ENCODE data around the gene IQSEC3.
"Not testable (repeated sequence)": the region's sequence is repeated elsewhere in the genome, so short reads cannot be mapped to it uniquely, and the experiment has no call there.

The IQSEC3 gene

GRCh38 chr12:182381-182892, 115.9 kb downstream of the IQSEC3 start:
- no peaks in the 10 kb centered on the region for H3K79me2 ChIP-seq (ENCODE audit: insufficient read depth, low read depth)
- TF ChIP-seq CTCF (conservative IDR thresholded peaks at IDR 0.05; ENCODE audit: low read depth, low read length), result no peak
- H3K36me3 ChIP-seq (ENCODE audit: insufficient read depth), result no peaks in the 10 kb centered on the region
- no peak overlapping the region for H2AFZ ChIP-seq (ENCODE audit: low read depth)
- H3K9ac ChIP-seq, result no peak overlapping the region
- H3K4me3 ChIP-seq (IDR thresholded peaks at IDR 0.05; ENCODE audit: insufficient read depth, low read depth, low read length), result no peak overlapping the region
- H3K27me3 ChIP-seq (ENCODE audit: insufficient read depth, low read depth), result no peaks in the 10 kb centered on the region; the same call in 1 of the 2 replicates
- H3K27ac ChIP-seq, result no peak overlapping the region
- no peaks in the 10 kb centered on the region for H3K4me1 ChIP-seq (ENCODE audit: low read depth, poor library complexity, severe bottlenecking)
- no peak overlapping the region for H3K4me2 ChIP-seq
- no peaks in the 10 kb centered on the region for H4K20me1 ChIP-seq (ENCODE audit: insufficient read depth)

- no peaks in the 10 kb centered on the region for H4K20me1 ChIP-seq (ENCODE audit: insufficient read depth)
- H3K4me3 ChIP-seq (IDR thresholded peaks at IDR 0.05; ENCODE audit: insufficient read depth, low read depth, low read length), result no peak overlapping the region
- peaks cover 2% of the 10 kb centered on the region; the same call in 1 of the 2 replicates for H3K27me3 ChIP-seq (ENCODE audit: insufficient read depth, low read depth)
- H3K36me3 ChIP-seq (ENCODE audit: insufficient read depth), result no peaks in the 10 kb centered on the region
- TF ChIP-seq CTCF (conservative IDR thresholded peaks at IDR 0.05; ENCODE audit: low read depth, low read length), result no peak
- H3K4me1 ChIP-seq (ENCODE audit: low read depth, poor library complexity, severe bottlenecking), result no peaks in the 10 kb centered on the region
- H3K4me2 ChIP-seq, result no peak overlapping the region
- no peaks in the 10 kb centered on the region for H3K79me2 ChIP-seq (ENCODE audit: insufficient read depth, low read depth)
- no peak overlapping the region for H3K9ac ChIP-seq
- no peak overlapping the region for H2AFZ ChIP-seq (ENCODE audit: low read depth)
- H3K27ac ChIP-seq, result no peak overlapping the region
Observed at GRCh38 chr12:184811-185575, 118.4 kb downstream of the IQSEC3 start.

- Histone ChIP-seq H3K27ac (no peak overlapping the region), H3K4me2 (no peak overlapping the region), H3K79me2 (ENCODE audit: insufficient read depth, low read depth) (no peaks in the 10 kb centered on the region), H4K20me1 (ENCODE audit: insufficient read depth) (no peaks in the 10 kb centered on the region), H3K27me3 (ENCODE audit: insufficient read depth, low read depth) (peaks cover 5% of the 10 kb centered on the region; the same call in 1 of the 2 replicates), H2AFZ (ENCODE audit: low read depth) (no peak overlapping the region), H3K36me3 (ENCODE audit: insufficient read depth) (no peaks in the 10 kb centered on the region), H3K4me1 (ENCODE audit: low read depth, poor library complexity, severe bottlenecking) (no peaks in the 10 kb centered on the region), H3K4me3 (IDR thresholded peaks at IDR 0.05; ENCODE audit: insufficient read depth, low read depth, low read length) (no peak overlapping the region), H3K9ac (no peak overlapping the region)
- no peak for TF ChIP-seq CTCF (conservative IDR thresholded peaks at IDR 0.05; ENCODE audit: low read depth, low read length)
Observed at GRCh38 chr12:185576-185955, 119.0 kb downstream of the IQSEC3 start.

- TF ChIP-seq CTCF (conservative IDR thresholded peaks at IDR 0.05; ENCODE audit: low read depth, low read length), result no peak
- Histone ChIP-seq H3K9ac (no peak overlapping the region), H3K27me3 (ENCODE audit: insufficient read depth, low read depth) (peaks cover 5% of the 10 kb centered on the region; the same call in 1 of the 2 replicates), H3K4me2 (no peak overlapping the region), H2AFZ (ENCODE audit: low read depth) (no peak overlapping the region), H3K27ac (no peak overlapping the region), H4K20me1 (ENCODE audit: insufficient read depth) (no peaks in the 10 kb centered on the region), H3K36me3 (ENCODE audit: insufficient read depth) (no peaks in the 10 kb centered on the region), H3K4me3 (IDR thresholded peaks at IDR 0.05; ENCODE audit: insufficient read depth, low read depth, low read length) (no peak overlapping the region), H3K4me1 (ENCODE audit: low read depth, poor library complexity, severe bottlenecking) (no peaks in the 10 kb centered on the region), H3K79me2 (ENCODE audit: insufficient read depth, low read depth) (no peaks in the 10 kb centered on the region)
Observed at GRCh38 chr12:186006-186625, 119.5 kb downstream of the IQSEC3 start.

GRCh38 chr12:187986-188909, 121.7 kb downstream of the IQSEC3 start:
- not testable (repeated sequence) for H4K20me1 ChIP-seq (ENCODE audit: insufficient read depth); H3K4me3 ChIP-seq (IDR thresholded peaks at IDR 0.05; ENCODE audit: insufficient read depth, low read depth, low read length); H3K79me2 ChIP-seq (ENCODE audit: insufficient read depth, low read depth); H3K27ac ChIP-seq; H3K36me3 ChIP-seq (ENCODE audit: insufficient read depth); H3K4me1 ChIP-seq (ENCODE audit: low read depth, poor library complexity, severe bottlenecking); H3K9ac ChIP-seq
- peaks cover 14% of the 10 kb centered on the region; the same call in 1 of the 2 replicates for H3K27me3 ChIP-seq (ENCODE audit: insufficient read depth, low read depth)
- peak overlapping the region; percentile 54 for H3K4me2 ChIP-seq
- peak overlapping the region; percentile 93 for H2AFZ ChIP-seq (ENCODE audit: low read depth)
